HEK293 (cell line): Measurements from ENCODE around the gene SERPINE3.

Experiments used
- CTCF ChIA-PET: fragments of 350-600 bp; formaldehyde crosslinking; extraction: SDS; loops from one replicate; lab custom pipeline; 2021; ENCODE audit warnings: antibody characterized with exemption; lab: Yijun Ruan, JAX
- POLR2A ChIA-PET: fragments of 300-600 bp; formaldehyde crosslinking; extraction: SDS; loops from one replicate; lab custom pipeline; 2020; ENCODE audit warnings: antibody characterized with exemption, inconsistent platforms; lab: Yijun Ruan, JAX
- H3K27ac ChIP-seq: fragments of 200-500 bp; sonication (Bioruptor generic); 2 replicates; pipeline ENCODE4 v1.5.1; 2014; ENCODE audit warnings: low read depth, low read length, control low read depth, inconsistent platforms; ENCODE audit errors: extremely low read depth
- H3K36me3 ChIP-seq, 2 experiments: fragments of 200-500 bp in 1 of 2; sonication (Bioruptor generic) in 1 of 2; 1 replicate in 1 of 2; 2 replicates in 1 of 2; pipeline ENCODE4 v1.5.1; 2014 to 2017; ENCODE audit warnings: inconsistent platforms in 2 of 2, low read length in 2 of 2; ENCODE audit not compliant: control insufficient read depth in 2 of 2, insufficient read depth in 1 of 2
- H3K4me1 ChIP-seq: fragments of 200-500 bp; sonication (Bioruptor generic); 2 replicates; pipeline ENCODE4 v1.5.1; 2014; ENCODE audit warnings: mild to moderate bottlenecking, low read length, inconsistent platforms; ENCODE audit not compliant: control insufficient read depth, insufficient read depth
- H3K4me3 ChIP-seq: 2 replicates; pipeline ENCODE4 v1.5.1; 2011; ENCODE audit warnings: low read depth, mild to moderate bottlenecking, control low read depth, low read length, moderate library complexity
- H3K9me3 ChIP-seq: fragments of 200-500 bp; sonication (Bioruptor generic); 2 replicates; pipeline ENCODE4 v1.5.1; 2014; ENCODE audit warnings: low read depth, low read length, inconsistent platforms; ENCODE audit not compliant: control insufficient read depth, insufficient read depth
- GLI2 ChIP-seq: fragments of 450-650 bp; formaldehyde crosslinking; IDR thresholded peaks from 2 replicates; pipeline ENCODE4; 2017; ENCODE audit warnings: missing biosample characterization, missing genetic modification characterization, low read depth, borderline replicate concordance
- KLF16 ChIP-seq: fragments of 450-650 bp; formaldehyde crosslinking; IDR thresholded peaks from 2 replicates; pipeline ENCODE4 v1.5.1; 2017; ENCODE audit warnings: missing biosample characterization, missing genetic modification characterization
- KLF8 ChIP-seq: fragments of 450-650 bp; formaldehyde crosslinking; IDR thresholded peaks from 2 replicates; pipeline ENCODE4 v1.5.1; 2016; ENCODE audit warnings: missing biosample characterization, missing genetic modification characterization
- ZFHX2 ChIP-seq: fragments of 450-650 bp; formaldehyde crosslinking; conservative IDR thresholded peaks from 2 replicates; pipeline ENCODE4 v1.5.1; 2016; ENCODE audit warnings: missing biosample characterization, missing genetic modification characterization
- ZNF155 ChIP-seq: fragments of 450-650 bp; formaldehyde crosslinking; IDR thresholded peaks from 2 replicates; pipeline ENCODE4 v1.5.1; 2016; ENCODE audit warnings: missing biosample characterization, missing genetic modification characterization
- ZNF184 ChIP-seq: fragments of 450-650 bp; IDR thresholded peaks from 2 replicates; pipeline ENCODE4 v1.5.1; 2018; ENCODE audit warnings: missing biosample characterization, mild to moderate bottlenecking, missing genetic modification characterization
- ZNF214 ChIP-seq: fragments of 450-650 bp; formaldehyde crosslinking; IDR thresholded peaks from 2 replicates; pipeline ENCODE4 v1.5.1; 2017; ENCODE audit warnings: missing biosample characterization, mild to moderate bottlenecking, missing genetic modification characterization, borderline replicate concordance
- ZNF311 ChIP-seq: fragments of 450-650 bp; formaldehyde crosslinking; IDR thresholded peaks from 2 replicates; pipeline ENCODE4 v1.5.1; 2017; ENCODE audit warnings: missing biosample characterization, missing genetic modification characterization, borderline replicate concordance
- ZNF341 ChIP-seq: fragments of 450-650 bp; formaldehyde crosslinking; IDR thresholded peaks from 2 replicates; pipeline ENCODE4; 2016; ENCODE audit warnings: low read depth, missing biosample characterization, missing genetic modification characterization
- ZNF391 ChIP-seq: fragments of 450-650 bp; formaldehyde crosslinking; IDR thresholded peaks from 2 replicates; pipeline ENCODE4 v1.5.1; 2016; ENCODE audit warnings: low read depth, missing biosample characterization, missing genetic modification characterization, borderline replicate concordance
- ZNF514 ChIP-seq: fragments of 450-650 bp; formaldehyde crosslinking; IDR thresholded peaks from 2 replicates; pipeline ENCODE4 v1.5.1; 2016; ENCODE audit warnings: missing biosample characterization, missing genetic modification characterization
- ZNF561 ChIP-seq: fragments of 450-650 bp; IDR thresholded peaks from 2 replicates; pipeline ENCODE4 v1.5.1; 2018; ENCODE audit warnings: missing biosample characterization, missing genetic modification characterization, borderline replicate concordance
- ZSCAN16 ChIP-seq: fragments of 450-650 bp; formaldehyde crosslinking; IDR thresholded peaks from 2 replicates; pipeline ENCODE4 v1.5.1; 2016; ENCODE audit warnings: missing biosample characterization, missing genetic modification characterization
- ZXDB ChIP-seq: fragments of 450-650 bp; formaldehyde crosslinking; IDR thresholded peaks from 2 replicates; pipeline ENCODE4 v1.5.1; 2016; ENCODE audit warnings: missing biosample characterization, missing genetic modification characterization
- TF ChIP-seq, protein P1 (sequence below): fragments of 450-650 bp; formaldehyde crosslinking; IDR thresholded peaks from 2 replicates; pipeline ENCODE4 v1.5.1; 2016; ENCODE audit warnings: missing biosample characterization, missing genetic modification characterization, borderline replicate concordance
- TF ChIP-seq, protein P2 (sequence below): fragments of 450-650 bp; formaldehyde crosslinking; IDR thresholded peaks from 2 replicates; pipeline ENCODE4 v1.5.1; 2017; ENCODE audit warnings: missing biosample characterization, missing genetic modification characterization
- TF ChIP-seq, protein P3 (sequence below): fragments of 450-650 bp; formaldehyde crosslinking; IDR thresholded peaks from 2 replicates; pipeline ENCODE4 v1.5.1; 2016; ENCODE audit warnings: missing biosample characterization, missing genetic modification characterization
- TF ChIP-seq, protein P4 (sequence below): fragments of 450-650 bp; formaldehyde crosslinking; IDR thresholded peaks from 2 replicates; pipeline ENCODE4 v1.5.1; 2016; ENCODE audit warnings: missing biosample characterization, missing genetic modification characterization

The SERPINE3 gene

DNA sequence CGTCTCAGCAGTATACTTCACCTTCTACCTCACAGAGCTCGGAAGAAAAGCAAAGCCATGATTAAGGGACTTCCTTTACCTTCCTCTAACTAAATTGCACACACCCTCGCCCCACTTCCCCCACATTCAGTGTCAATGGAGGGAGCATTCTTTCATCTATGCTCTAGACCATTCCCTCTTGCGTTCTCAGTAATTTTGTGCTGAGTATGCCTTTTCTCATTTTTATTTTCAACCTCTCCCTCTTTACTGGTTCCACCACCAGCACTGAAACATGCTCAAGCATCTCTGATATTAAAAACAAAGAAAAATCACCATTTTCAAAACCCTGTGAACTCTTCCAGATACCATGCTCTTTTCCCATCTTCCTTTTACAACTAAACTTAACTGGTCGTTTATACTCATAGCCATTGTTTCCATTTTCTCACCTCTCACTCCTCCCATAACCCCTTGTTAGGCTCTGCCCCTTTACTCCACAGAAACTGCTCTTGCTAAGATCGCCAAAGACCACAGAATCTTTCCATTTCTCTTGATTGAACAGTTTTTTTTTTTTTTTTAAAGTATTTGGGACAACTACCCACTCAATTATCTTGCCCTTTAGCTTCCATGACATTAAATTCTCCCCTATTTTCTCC, 32.4 kb downstream of the SERPINE3 start (continued):
- TF ChIP-seq, protein P1, sequence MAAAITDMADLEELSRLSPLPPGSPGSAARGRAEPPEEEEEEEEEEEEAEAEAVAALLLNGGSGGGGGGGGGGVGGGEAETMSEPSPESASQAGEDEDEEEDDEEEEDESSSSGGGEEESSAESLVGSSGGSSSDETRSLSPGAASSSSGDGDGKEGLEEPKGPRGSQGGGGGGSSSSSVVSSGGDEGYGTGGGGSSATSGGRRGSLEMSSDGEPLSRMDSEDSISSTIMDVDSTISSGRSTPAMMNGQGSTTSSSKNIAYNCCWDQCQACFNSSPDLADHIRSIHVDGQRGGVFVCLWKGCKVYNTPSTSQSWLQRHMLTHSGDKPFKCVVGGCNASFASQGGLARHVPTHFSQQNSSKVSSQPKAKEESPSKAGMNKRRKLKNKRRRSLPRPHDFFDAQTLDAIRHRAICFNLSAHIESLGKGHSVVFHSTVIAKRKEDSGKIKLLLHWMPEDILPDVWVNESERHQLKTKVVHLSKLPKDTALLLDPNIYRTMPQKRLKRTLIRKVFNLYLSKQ (tag by site-specific recombination), result no peak
- TF ChIP-seq, protein P2, sequence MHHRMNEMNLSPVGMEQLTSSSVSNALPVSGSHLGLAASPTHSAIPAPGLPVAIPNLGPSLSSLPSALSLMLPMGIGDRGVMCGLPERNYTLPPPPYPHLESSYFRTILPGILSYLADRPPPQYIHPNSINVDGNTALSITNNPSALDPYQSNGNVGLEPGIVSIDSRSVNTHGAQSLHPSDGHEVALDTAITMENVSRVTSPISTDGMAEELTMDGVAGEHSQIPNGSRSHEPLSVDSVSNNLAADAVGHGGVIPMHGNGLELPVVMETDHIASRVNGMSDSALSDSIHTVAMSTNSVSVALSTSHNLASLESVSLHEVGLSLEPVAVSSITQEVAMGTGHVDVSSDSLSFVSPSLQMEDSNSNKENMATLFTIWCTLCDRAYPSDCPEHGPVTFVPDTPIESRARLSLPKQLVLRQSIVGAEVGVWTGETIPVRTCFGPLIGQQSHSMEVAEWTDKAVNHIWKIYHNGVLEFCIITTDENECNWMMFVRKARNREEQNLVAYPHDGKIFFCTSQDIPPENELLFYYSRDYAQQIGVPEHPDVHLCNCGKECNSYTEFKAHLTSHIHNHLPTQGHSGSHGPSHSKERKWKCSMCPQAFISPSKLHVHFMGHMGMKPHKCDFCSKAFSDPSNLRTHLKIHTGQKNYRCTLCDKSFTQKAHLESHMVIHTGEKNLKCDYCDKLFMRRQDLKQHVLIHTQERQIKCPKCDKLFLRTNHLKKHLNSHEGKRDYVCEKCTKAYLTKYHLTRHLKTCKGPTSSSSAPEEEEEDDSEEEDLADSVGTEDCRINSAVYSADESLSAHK (tag by site-specific recombination), result no peak
- TF ChIP-seq, protein P3, sequence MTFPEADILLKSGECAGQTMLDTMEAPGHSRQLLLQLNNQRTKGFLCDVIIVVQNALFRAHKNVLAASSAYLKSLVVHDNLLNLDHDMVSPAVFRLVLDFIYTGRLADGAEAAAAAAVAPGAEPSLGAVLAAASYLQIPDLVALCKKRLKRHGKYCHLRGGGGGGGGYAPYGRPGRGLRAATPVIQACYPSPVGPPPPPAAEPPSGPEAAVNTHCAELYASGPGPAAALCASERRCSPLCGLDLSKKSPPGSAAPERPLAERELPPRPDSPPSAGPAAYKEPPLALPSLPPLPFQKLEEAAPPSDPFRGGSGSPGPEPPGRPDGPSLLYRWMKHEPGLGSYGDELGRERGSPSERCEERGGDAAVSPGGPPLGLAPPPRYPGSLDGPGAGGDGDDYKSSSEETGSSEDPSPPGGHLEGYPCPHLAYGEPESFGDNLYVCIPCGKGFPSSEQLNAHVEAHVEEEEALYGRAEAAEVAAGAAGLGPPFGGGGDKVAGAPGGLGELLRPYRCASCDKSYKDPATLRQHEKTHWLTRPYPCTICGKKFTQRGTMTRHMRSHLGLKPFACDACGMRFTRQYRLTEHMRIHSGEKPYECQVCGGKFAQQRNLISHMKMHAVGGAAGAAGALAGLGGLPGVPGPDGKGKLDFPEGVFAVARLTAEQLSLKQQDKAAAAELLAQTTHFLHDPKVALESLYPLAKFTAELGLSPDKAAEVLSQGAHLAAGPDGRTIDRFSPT (tag by site-specific recombination), result no peak
- TF ChIP-seq ZFHX2 (tag by site-specific recombination) (no peak), ZNF311 (tag by site-specific recombination) (no peak), KLF16 (tag by site-specific recombination) (no peak), KLF8 (tag by site-specific recombination) (no peak)

DNA sequence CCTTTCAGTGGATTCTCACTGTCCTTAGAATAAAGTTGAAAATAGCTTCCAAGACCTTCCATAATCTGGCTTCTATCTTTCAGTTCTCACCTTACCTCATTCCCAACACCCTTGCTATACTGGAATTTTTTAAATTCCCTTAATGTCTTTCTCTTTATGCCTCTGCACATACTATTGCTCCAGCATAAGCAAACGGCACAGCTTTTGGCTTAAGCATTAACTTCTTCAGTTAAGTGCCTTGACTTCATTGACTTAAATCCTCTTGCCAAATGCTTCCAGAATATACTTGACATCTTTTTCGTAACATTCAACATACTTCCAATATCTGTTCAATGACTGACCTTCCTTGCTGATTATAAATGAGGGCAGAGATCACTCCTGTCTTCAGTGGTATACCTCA, 34.0 kb downstream of the SERPINE3 start:
- Histone ChIP-seq H3K4me3 (no peak overlapping the region), H3K4me1 (no peaks in the 10 kb centered on the region), H3K9me3 (no peaks in the 10 kb centered on the region), H3K36me3 (peaks cover 26 to 80% of the 10 kb centered on the region in 2 experiments), H3K27ac (no peak overlapping the region)
- no peak for TF ChIP-seq ZNF214 (tag by site-specific recombination)
- TF ChIP-seq ZNF184, result no peak
- TF ChIP-seq GLI2 (tag by site-specific recombination), result no peak
- TF ChIP-seq ZNF391 (tag by site-specific recombination), result no peak
- TF ChIP-seq ZNF341, result no peak
- no peak for TF ChIP-seq ZXDB (tag by site-specific recombination)
- TF ChIP-seq ZNF561 (tag by site-specific recombination), result no peak
- TF ChIP-seq ZNF514, result no peak
- TF ChIP-seq, protein P4, sequence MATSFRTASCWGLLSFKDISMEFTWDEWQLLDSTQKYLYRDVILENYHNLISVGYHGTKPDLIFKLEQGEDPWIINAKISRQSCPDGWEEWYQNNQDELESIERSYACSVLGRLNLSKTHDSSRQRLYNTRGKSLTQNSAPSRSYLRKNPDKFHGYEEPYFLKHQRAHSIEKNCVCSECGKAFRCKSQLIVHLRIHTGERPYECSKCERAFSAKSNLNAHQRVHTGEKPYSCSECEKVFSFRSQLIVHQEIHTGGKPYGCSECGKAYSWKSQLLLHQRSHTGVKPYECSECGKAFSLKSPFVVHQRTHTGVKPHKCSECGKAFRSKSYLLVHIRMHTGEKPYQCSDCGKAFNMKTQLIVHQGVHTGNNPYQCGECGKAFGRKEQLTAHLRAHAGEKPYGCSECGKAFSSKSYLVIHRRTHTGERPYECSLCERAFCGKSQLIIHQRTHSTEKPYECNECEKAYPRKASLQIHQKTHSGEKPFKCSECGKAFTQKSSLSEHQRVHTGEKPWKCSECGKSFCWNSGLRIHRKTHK (tag by site-specific recombination), result no peak
- no peak for TF ChIP-seq ZSCAN16 (tag by site-specific recombination)
- no peak for TF ChIP-seq ZNF155
- ChIA-PET POLR2A (no interaction called here), CTCF (no interaction called here)
